ENCODE measurements around the gene TBPL2. TPM values are rescaled to one million over a fixed set of nuclear protein-coding genes. Genes with fewer than 3 reads are reported as not detected.

The TBPL2 gene
- total RNA-seq, 1 experiment from 2014 or later = not detected

DNA sequence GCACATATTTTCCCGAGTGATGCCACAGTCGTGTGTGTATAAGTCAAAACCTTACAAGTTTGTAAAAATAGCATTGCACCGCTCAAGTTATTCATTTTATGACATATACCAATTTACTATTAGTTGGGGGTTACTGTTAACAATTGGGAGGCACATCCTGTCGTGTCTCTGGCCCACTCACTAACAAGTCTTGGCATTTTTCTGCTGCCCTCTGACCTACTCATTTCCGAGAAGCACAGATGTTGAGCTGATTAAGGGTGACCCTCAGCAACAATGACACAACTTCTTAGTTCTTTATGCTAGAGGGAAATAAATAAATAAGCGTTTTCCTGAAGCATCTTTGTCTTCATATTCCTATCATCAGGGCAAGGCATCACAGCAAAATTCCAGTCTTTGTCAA lies 22.0 kb downstream of the TBPL2 start:
- ChIA-PET RAD21 (ENCODE audit: low non-redundant PET in 1 of 2, low total read pairs in 2 of 2, uncharacterized antibody in 2 of 2, unreplicated experiment in 2 of 2) (no interaction called here), CTCF (interaction anchor here (1.1 kb wide), 1 partner anchor 10 kb away, joined by 5 read pairs; no protein-coding TSS in a partner anchor), POLR2A (no interaction called here)
- Histone ChIP-seq H3K4me3 (replicated peaks in 1 of 2; ENCODE audit: low read depth in 1 of 2, low read length in 2 of 2) (no peak overlapping the region), H2AFZ (ENCODE audit: low read depth, low read length, poor library complexity, severe bottlenecking) (no peak overlapping the region), H3K27me3 (ENCODE audit: insufficient read depth, low read length) (no peaks in the 10 kb centered on the region), H3K9me3 (ENCODE audit: control insufficient read depth in 1 of 2, insufficient read depth in 1 of 2, low read depth in 1 of 2, low read length in 2 of 2) (no peaks in the 10 kb centered on the region), H3K27ac (ENCODE audit: low read depth, low read length) (no peak overlapping the region), H3K79me2 (ENCODE audit: insufficient read depth, low read length) (no peaks in the 10 kb centered on the region), H3K36me3 (ENCODE audit: control insufficient read depth in 1 of 2, insufficient read depth in 2 of 2, low read length in 2 of 2) (no peaks in the 10 kb centered on the region), H3K4me2 (ENCODE audit: low read length) (no peak overlapping the region), H3K9ac (ENCODE audit: low read length) (no peak overlapping the region), H3K4me1 (ENCODE audit: control insufficient read depth in 1 of 2, insufficient read depth in 2 of 2, low read length in 2 of 2) (no peaks in the 10 kb centered on the region), H3K9me2 (ENCODE audit: insufficient read depth) (no peaks in the 10 kb centered on the region), H4K20me1 (ENCODE audit: insufficient read depth) (no peaks in the 10 kb centered on the region)
- intact Hi-C loops (cut with micrococcal nuclease) = no loop called here
- no peak for DNase-seq (ENCODE audit: low read depth, low spot score)
- BruUV-seq (replicated peaks) = no TSS peak
- TF ChIP-seq EZH2 (IDR thresholded peaks at IDR 0.05) (no peak), ZNF274 (IDR thresholded peaks at IDR 0.05; ENCODE audit: low read depth, low read length) (no peak), RAD21 (IDR thresholded peaks at IDR 0.05; ENCODE audit: low read depth) (no peak), TCF7L2 (IDR thresholded peaks at IDR 0.05; ENCODE audit: borderline replicate concordance, extremely low read depth, insufficient read depth, insufficient read length) (no peak), YY1 (IDR thresholded peaks at IDR 0.05; ENCODE audit: extremely low read depth, insufficient replicate concordance, low read depth, low read length) (no peak), EZH2phosphoT487 (IDR thresholded peaks at IDR 0.05; ENCODE audit: borderline replicate concordance) (no peak), SIN3A (IDR thresholded peaks at IDR 0.05; ENCODE audit: low read depth) (no peak), CEBPB (IDR thresholded peaks at IDR 0.05; ENCODE audit: low read depth) (no peak), FOSL1 (IDR thresholded peaks at IDR 0.05; ENCODE audit: low read depth) (no peak)
- TF ChIP-seq, protein P1, sequence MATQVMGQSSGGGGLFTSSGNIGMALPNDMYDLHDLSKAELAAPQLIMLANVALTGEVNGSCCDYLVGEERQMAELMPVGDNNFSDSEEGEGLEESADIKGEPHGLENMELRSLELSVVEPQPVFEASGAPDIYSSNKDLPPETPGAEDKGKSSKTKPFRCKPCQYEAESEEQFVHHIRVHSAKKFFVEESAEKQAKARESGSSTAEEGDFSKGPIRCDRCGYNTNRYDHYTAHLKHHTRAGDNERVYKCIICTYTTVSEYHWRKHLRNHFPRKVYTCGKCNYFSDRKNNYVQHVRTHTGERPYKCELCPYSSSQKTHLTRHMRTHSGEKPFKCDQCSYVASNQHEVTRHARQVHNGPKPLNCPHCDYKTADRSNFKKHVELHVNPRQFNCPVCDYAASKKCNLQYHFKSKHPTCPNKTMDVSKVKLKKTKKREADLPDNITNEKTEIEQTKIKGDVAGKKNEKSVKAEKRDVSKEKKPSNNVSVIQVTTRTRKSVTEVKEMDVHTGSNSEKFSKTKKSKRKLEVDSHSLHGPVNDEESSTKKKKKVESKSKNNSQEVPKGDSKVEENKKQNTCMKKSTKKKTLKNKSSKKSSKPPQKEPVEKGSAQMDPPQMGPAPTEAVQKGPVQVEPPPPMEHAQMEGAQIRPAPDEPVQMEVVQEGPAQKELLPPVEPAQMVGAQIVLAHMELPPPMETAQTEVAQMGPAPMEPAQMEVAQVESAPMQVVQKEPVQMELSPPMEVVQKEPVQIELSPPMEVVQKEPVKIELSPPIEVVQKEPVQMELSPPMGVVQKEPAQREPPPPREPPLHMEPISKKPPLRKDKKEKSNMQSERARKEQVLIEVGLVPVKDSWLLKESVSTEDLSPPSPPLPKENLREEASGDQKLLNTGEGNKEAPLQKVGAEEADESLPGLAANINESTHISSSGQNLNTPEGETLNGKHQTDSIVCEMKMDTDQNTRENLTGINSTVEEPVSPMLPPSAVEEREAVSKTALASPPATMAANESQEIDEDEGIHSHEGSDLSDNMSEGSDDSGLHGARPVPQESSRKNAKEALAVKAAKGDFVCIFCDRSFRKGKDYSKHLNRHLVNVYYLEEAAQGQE (IDR thresholded peaks at IDR 0.05; ENCODE audit: low read depth) = no peak
- TF ChIP-seq, protein P2, sequence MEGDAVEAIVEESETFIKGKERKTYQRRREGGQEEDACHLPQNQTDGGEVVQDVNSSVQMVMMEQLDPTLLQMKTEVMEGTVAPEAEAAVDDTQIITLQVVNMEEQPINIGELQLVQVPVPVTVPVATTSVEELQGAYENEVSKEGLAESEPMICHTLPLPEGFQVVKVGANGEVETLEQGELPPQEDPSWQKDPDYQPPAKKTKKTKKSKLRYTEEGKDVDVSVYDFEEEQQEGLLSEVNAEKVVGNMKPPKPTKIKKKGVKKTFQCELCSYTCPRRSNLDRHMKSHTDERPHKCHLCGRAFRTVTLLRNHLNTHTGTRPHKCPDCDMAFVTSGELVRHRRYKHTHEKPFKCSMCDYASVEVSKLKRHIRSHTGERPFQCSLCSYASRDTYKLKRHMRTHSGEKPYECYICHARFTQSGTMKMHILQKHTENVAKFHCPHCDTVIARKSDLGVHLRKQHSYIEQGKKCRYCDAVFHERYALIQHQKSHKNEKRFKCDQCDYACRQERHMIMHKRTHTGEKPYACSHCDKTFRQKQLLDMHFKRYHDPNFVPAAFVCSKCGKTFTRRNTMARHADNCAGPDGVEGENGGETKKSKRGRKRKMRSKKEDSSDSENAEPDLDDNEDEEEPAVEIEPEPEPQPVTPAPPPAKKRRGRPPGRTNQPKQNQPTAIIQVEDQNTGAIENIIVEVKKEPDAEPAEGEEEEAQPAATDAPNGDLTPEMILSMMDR (IDR thresholded peaks at IDR 0.05 in 2 of 3, conservative IDR thresholded peaks at IDR 0.05 in 1 of 3; ENCODE audit: borderline replicate concordance in 1 of 3, insufficient read depth in 1 of 3, low read depth in 2 of 3, low read length in 2 of 3) = no peak
- no peak for ATAC-seq
